ENCODE data around the gene SLC6A7.

DNA sequence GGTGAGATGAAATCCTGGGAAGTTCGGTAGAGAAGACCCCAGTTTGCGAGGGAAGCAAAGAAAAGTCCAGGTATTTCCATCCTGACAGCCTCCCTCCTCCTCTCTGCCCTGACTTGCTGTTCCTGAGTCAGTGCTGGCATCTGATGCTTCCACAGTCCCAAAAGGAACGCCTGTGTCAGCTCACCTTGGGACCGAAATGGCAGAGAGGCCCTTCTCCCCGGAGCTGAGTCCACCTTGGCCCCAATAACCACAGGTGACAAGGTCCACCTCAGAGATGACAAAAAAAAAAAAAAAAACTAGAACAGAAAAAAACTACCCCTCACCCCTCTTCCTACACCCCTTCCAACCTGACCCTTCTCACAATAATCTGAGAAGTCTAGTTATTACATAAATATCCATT is 31.6 kb downstream of the SLC6A7 start:
- TF ChIP-seq POLR2AphosphoS5 (IDR thresholded peaks at IDR 0.05; ENCODE audit: low read depth, low read length): no peak
- no peak for TF ChIP-seq POLR2A (IDR thresholded peaks at IDR 0.05; ENCODE audit: low read depth, low read length)
- no peak for TF ChIP-seq PAX5 (IDR thresholded peaks at IDR 0.05; ENCODE audit: insufficient read depth, low read length, severe bottlenecking)
- no peak for TF ChIP-seq TAF1 (IDR thresholded peaks at IDR 0.05; ENCODE audit: low read depth, low read length)
- TF ChIP-seq POU2F2 (IDR thresholded peaks at IDR 0.05; ENCODE audit: low read depth, low read length): no peak
